ENCODE results near the gene HOXB6. TPM values are rescaled to one million over a fixed set of nuclear protein-coding genes. Genes with fewer than 3 reads are reported as not detected.

HOXB6 gene
- total RNA-seq, 4 donors from 2014 or later = 0.66 to 5.1 (median 2.9) TPM

GRCh38 chr17:48570325-48571023 is 34.3 kb downstream of the HOXB6 start:
- no peaks in the 10 kb centered on the region for H3K9me3 ChIP-seq
- DNase-seq (ENCODE audit: low spot score in 2 of 2) = no peak
- peak overlapping the region in 2 of 4 donors; percentile 9 to 20 for H3K4me3 ChIP-seq
- H3K27ac ChIP-seq = peak overlapping the region; percentile 19 to 85 (median 82)
- whole genome bisulfite sequencing, 2 donors = 9 to 18% methylated on average over 19 of the region's 19 CpGs
- no peaks in the 10 kb centered on the region for H3K36me3 ChIP-seq
- peaks cover 0 to 62% (median 8%) of the 10 kb centered on the region in 4 donors for H3K4me1 ChIP-seq
- H3K27me3 ChIP-seq = peaks cover 0 to 89% of the 10 kb centered on the region in 2 donors
- TF ChIP-seq POLR2A (IDR thresholded peaks at IDR 0.05) (no peak), CTCF (IDR thresholded peaks at IDR 0.05) (no peak), EP300 (IDR thresholded peaks at IDR 0.05) (no peak)

- DNase-seq (ENCODE audit: low spot score in 2 of 2) = no peak
- Histone ChIP-seq H3K9me3 (no peaks in the 10 kb centered on the region), H3K27ac (peak overlapping the region; percentile 19 to 85 (median 82)), H3K4me1 (peaks cover 0 to 59% (median 8%) of the 10 kb centered on the region in 4 donors), H3K36me3 (no peaks in the 10 kb centered on the region), H3K4me3 (no peak overlapping the region), H3K27me3 (peaks cover 0 to 89% of the 10 kb centered on the region in 2 donors)
- WGBS, 2 donors = 42 to 44% methylated on average over 6 of the region's 6 CpGs
- no peak for TF ChIP-seq EP300 (IDR thresholded peaks at IDR 0.05)
- peak in 1 of 5 experiments; percentile 12 for TF ChIP-seq CTCF (IDR thresholded peaks at IDR 0.05)
- no peak for TF ChIP-seq POLR2A (IDR thresholded peaks at IDR 0.05)
These were observed 35.0 kb downstream of the HOXB6 start for GRCh38 chr17:48569674-48570324.

- Histone ChIP-seq H3K4me1 (peaks cover 0 to 60% (median 8%) of the 10 kb centered on the region in 4 donors), H3K4me3 (peak overlapping the region in 1 of 4 donors; percentile 31), H3K9me3 (no peaks in the 10 kb centered on the region), H3K36me3 (no peaks in the 10 kb centered on the region), H3K27me3 (peaks cover 0 to 89% of the 10 kb centered on the region in 2 donors), H3K27ac (peak overlapping the region; percentile 38 to 85 (median 82))
- DNase-seq (ENCODE audit: low spot score in 2 of 2) = no peak
- TF ChIP-seq CTCF (IDR thresholded peaks at IDR 0.05) (no peak), POLR2A (IDR thresholded peaks at IDR 0.05) (no peak), EP300 (IDR thresholded peaks at IDR 0.05) (no peak)
- WGBS, 2 donors = 20 to 28% methylated on average over 3 of the region's 3 CpGs
These were observed 35.6 kb downstream of the HOXB6 start for GRCh38 chr17:48569240-48569582.

GRCh38 chr17:48568499-48569239 is 36.1 kb downstream of the HOXB6 start:
- Histone ChIP-seq H3K36me3 (no peaks in the 10 kb centered on the region), H3K4me3 (peak overlapping the region; percentile 3 to 31 (median 8)), H3K9me3 (no peaks in the 10 kb centered on the region), H3K27ac (peak overlapping the region; percentile 38 to 85 (median 82)), H3K27me3 (peaks cover 0 to 90% of the 10 kb centered on the region in 2 donors), H3K4me1 (peaks cover 0 to 66% (median 8%) of the 10 kb centered on the region in 4 donors)
- DNase-seq (ENCODE audit: low spot score in 2 of 2) = no peak
- 9 to 13% methylated on average over 33 of the region's 33 CpGs for WGBS, 2 donors
- no peak for TF ChIP-seq POLR2A (IDR thresholded peaks at IDR 0.05)
- TF ChIP-seq EP300 (IDR thresholded peaks at IDR 0.05) = no peak
- no peak for TF ChIP-seq CTCF (IDR thresholded peaks at IDR 0.05)
